NCI-H82 treated with DMSO at 0.1 percent for 48 hours (cell line): ENCODE data around the gene TTLL12.

Source experiments
- DNase-seq: peaks from one replicate; lab custom pipeline; 2025; ENCODE audit not compliant: unreplicated experiment; lab: John Stamatoyannopoulos, UW

The TTLL12 gene

GRCh38 chr22:43186272-43187170, at the start of gene TTLL12:
Gene TTLL12 (minus strand): TSS chr22:43187134. CDS start chr22:43187069, 65 bp downstream.
- no peak for DNase-seq

GRCh38 chr22:43235445-43236409, 48.8 kb upstream of the TTLL12 start:
- DNase-seq = no peak

DNA sequence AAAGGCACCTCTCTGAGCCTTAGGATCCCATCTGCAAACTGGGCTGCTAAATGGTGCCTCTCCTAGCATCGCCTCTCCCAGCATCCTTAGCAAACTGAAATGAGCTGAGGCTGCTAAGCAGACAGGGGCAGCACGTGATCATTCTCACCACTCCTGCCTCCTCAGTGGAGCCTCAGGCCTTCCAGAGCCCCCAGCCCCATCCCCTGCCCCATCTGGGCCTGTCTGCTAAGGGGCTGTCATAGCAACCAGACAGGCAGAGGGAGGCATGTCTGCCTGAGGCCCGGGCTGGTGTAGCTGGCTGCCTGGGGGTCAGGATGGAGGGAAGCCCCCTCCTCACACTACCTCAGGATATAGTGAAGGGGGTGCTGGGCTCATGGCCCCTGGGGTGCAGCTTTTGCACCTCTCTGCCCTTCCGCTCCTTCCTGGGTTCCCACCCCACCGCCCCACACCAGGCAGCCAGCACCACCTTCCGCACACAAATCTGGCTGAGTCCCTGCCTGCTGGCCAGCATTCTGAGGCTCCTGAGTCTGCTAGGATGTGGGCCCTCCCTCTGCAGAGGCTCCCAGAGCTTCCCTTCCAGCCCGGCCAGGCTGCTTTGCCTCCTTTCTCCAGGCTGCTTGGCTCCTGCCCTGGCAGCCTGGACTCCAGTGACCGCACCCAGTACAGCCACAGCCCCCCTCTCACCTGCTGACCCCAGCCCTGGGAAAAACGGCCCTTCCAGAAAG, 47.5 kb upstream of the TTLL12 start:
- DNase-seq = no peak

GRCh38 chr22:43233529-43233928, 46.6 kb upstream of the TTLL12 start:
- DNase-seq = no peak

GRCh38 chr22:43232445-43232844, 45.5 kb upstream of the TTLL12 start:
- no peak for DNase-seq

- no peak for DNase-seq
These were observed 44.7 kb upstream of the TTLL12 start for GRCh38 chr22:43231724-43232034.

DNA sequence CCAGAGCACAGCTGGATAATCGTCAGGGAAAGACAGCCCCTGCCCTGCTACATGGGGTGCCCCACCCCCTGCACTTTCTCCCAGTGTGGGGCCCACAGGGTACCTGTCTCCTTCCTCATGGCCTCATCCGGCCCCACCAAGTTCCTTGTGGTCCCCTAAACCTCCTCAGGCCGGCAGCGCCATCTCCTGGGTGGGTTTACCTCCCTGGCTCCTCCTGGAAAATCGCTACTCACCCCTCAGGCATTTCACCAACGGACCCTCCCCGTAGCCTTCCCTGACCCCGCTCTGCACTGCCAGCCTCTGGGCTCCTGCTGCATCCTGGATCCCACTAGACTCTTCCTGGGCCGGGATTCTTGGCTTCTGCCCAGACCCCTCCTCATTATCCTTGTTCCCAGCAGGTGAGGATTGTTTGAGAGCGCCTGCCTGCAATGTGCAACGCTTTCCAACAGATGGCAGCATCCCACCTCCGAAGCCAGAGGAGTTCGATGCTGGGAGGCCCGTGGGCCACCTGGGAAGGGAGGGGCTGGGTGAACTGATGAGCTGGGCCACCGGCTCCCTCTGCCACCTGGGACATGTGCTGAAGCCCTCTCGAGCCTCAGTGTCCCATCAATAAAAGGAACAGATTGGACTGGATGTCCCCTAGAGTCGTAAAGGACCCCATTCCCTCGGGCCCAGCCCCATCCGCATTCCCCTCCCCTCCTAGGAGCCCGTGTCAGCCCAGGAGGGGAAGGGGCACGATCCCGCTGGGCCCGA, 44.2 kb upstream of the TTLL12 start:
- peak; percentile 11 for DNase-seq

GRCh38 chr22:43230571-43230970, 43.6 kb upstream of the TTLL12 start:
- DNase-seq = no peak

GRCh38 chr22:43228863-43229262, 41.9 kb upstream of the TTLL12 start:
- no peak for DNase-seq

DNA sequence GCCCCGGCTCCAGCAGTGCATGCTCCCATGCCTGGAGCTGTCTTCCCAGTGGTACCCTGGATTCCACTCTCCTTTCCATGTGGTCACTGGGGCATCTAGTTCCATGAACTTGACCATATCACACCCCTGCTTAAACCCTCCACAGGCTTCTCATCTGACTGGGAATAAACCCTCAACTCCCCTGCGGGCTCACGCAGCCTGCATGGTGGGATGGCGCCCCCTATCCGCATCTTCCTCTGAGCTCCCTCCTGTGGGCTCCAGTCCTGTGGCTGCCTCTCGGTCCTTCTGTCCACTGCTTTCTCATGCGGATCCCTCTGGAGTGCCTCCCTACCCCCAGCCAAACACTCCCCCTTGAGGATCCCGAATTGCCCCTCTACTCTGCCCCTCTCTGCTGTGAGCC, 41.4 kb upstream of the TTLL12 start:
- no peak for DNase-seq

- DNase-seq = no peak
These were observed 40.3 kb upstream of the TTLL12 start for GRCh38 chr22:43227239-43227630.

GRCh38 chr22:43226377-43227238, 39.7 kb upstream of the TTLL12 start:
- peak; percentile 10 for DNase-seq

DNA sequence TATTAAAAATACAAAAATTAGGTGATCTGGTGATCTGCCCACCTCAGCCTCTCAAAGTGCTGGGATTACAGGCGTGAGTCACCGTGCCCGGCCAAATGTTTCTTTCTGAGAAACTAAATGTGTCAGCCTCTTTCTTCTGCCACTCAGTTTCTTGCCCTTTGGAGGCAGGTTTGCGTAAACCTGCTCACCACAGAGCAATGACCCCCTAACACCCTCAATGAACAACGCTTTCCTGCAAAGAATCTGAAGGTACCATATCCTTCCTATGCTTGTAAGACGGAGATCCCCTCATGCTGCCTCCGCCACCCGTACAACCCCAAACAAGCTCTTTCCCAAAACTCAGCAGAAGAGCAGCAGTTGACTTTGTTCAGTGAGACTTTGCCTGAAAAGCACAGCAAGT, 38.7 kb upstream of the TTLL12 start:
- DNase-seq = no peak

DNA sequence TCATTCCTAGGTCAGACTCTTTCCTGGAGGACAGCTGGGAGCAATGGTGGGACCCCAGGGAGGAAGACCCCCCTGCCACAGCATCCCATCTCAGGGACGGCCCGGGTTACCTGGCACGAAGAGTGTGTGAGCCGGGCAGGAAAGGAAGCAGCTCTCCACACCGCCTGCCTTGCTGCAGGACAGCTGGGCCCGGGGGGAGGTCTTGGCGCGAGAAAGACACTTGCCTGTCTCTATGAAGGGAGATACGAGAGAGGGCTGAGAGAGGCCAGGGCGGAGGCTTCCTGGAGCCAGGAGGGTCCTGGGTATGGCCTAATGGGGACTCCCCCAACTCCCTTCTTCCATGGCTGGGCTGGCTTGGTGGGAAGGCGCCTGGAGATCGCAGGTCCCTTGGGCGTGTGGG, 36.1 kb upstream of the TTLL12 start:
- DNase-seq = no peak

- DNase-seq = no peak
These were observed 35.3 kb upstream of the TTLL12 start for GRCh38 chr22:43222262-43222661.

GRCh38 chr22:43220625-43221380, 33.9 kb upstream of the TTLL12 start:
- DNase-seq = no peak

DNA sequence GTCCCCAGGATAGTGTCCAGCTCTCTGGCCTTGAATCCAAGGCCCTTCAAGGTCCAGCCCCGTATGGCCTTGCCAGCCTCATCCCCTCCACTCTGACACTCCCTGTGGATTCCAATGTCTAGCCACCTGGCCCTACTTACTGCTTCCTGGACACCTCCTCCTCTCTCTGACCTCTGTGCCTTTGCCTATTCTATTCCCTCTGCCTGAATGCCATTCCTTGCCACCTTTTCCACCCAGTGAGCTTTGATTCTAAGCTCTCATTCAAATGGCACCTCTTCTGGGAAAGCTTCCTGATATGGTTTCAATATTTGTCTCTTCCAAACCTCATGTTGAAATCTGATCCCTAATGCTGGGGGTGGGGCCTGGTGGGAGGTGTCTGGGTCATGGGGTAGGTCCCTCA, 31.9 kb upstream of the TTLL12 start:
- no peak for DNase-seq

- DNase-seq = no peak
These were observed 30.5 kb upstream of the TTLL12 start for GRCh38 chr22:43217285-43218030.
